GM12865 (cell line): ENCODE data around the gene MTMR6.

Source experiments
- DNase-seq: peaks from one replicate; pipeline ENCODE4 v3.0.0; 2010; ENCODE audit warnings: low read depth
- H3K4me3 ChIP-seq: 2 replicates; pipeline ENCODE4 v1.5.1; 2011; ENCODE audit warnings: mild to moderate bottlenecking, low read depth, low read length, control low read depth
- TF ChIP-seq, protein P1 (sequence below): IDR thresholded peaks from 2 replicates; pipeline ENCODE4 v1.5.1; 2011; ENCODE audit warnings: low read length, control low read depth, low read depth, inconsistent platforms; ENCODE audit not compliant: insufficient read depth; ENCODE audit errors: missing control alignments

Gene MTMR6

DNA sequence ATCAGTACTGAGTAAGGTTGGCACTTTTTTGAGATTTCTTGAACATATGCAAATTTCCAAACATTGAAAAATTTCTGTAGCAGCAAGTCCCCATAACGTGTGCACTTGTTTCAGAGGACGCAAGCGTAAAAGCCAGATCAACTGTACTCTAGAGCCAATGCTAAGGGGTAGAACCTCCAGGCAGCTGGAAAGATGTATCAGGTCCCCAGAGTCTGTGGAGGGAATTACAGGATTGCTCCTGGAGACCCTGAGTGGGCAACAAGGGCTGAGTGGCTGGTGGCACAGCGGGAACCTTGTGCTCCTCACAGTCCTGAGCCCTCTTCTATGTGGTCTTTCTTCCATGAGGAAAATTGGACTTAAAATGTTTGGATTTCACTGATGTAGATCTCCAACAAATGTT lies 61.3 kb downstream of the MTMR6 start:
- no peak overlapping the region for H3K4me3 ChIP-seq
- DNase-seq, result no peak
- TF ChIP-seq, protein P1, sequence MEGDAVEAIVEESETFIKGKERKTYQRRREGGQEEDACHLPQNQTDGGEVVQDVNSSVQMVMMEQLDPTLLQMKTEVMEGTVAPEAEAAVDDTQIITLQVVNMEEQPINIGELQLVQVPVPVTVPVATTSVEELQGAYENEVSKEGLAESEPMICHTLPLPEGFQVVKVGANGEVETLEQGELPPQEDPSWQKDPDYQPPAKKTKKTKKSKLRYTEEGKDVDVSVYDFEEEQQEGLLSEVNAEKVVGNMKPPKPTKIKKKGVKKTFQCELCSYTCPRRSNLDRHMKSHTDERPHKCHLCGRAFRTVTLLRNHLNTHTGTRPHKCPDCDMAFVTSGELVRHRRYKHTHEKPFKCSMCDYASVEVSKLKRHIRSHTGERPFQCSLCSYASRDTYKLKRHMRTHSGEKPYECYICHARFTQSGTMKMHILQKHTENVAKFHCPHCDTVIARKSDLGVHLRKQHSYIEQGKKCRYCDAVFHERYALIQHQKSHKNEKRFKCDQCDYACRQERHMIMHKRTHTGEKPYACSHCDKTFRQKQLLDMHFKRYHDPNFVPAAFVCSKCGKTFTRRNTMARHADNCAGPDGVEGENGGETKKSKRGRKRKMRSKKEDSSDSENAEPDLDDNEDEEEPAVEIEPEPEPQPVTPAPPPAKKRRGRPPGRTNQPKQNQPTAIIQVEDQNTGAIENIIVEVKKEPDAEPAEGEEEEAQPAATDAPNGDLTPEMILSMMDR, result no peak

DNA sequence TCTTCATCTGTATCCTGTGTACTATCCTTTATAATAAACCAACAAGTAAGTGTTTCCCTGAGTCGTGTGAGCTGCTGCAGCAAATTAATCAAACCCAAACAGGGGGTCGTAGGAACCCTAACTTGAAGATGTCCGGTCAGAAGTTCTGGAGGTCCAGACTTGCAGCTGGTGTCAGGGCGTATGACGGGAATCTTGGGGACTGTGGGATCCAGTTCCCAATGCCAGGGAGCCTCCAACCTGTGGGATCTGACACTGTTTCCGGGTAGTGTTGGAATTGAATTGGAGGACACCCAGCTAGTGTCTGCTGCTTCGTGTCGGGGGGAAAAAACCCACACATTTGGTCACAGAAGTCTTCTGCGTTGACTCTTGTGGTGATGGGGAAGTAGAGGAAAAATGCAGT lies 63.1 kb downstream of the MTMR6 start:
- DNase-seq, result no peak
- no peak overlapping the region for H3K4me3 ChIP-seq
- TF ChIP-seq, protein P1, result no peak

DNA sequence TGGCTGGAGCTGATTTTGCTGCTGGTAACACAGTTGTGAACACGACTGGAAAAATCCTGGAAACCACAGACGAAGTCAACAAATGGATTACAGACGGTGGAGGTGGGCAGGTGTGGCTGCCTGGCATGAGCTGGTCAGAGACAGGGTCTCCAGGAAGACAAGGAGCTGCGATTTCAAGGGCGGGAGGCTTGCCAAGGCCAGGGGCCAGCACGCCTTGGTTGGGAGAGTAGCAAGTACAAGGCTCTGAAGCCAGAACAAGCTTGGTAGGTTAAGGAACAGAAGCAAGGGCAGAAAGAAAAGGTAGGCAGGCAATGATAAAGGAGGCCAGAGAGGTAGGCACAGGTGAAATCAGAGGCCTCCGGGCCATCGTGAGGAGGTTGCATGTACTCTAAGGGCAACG lies 64.5 kb downstream of the MTMR6 start:
- no peak for DNase-seq
- no peak overlapping the region for H3K4me3 ChIP-seq
- TF ChIP-seq, protein P1, result no peak

DNA sequence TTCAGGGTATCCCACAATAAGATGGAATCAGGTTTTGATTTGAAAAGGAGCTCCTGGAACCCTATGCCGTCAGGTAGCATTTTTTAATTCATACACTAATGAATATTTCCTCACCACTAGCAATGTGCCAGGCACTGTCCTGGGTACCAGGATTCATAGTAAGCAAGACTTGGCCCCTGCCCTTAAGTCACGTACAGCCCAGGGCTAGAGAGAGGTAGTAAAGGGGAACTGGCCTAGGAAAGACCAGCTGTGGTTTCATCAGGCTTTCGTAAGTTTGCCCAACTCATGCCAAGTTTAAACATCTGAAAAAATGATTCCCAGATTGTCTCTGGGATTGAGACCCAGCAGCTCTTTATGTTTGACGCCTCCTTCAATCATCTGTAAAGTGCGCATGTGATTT lies 69.3 kb downstream of the MTMR6 start:
- H3K4me3 ChIP-seq, result no peak overlapping the region
- no peak for DNase-seq
- TF ChIP-seq, protein P1, result no peak

DNA sequence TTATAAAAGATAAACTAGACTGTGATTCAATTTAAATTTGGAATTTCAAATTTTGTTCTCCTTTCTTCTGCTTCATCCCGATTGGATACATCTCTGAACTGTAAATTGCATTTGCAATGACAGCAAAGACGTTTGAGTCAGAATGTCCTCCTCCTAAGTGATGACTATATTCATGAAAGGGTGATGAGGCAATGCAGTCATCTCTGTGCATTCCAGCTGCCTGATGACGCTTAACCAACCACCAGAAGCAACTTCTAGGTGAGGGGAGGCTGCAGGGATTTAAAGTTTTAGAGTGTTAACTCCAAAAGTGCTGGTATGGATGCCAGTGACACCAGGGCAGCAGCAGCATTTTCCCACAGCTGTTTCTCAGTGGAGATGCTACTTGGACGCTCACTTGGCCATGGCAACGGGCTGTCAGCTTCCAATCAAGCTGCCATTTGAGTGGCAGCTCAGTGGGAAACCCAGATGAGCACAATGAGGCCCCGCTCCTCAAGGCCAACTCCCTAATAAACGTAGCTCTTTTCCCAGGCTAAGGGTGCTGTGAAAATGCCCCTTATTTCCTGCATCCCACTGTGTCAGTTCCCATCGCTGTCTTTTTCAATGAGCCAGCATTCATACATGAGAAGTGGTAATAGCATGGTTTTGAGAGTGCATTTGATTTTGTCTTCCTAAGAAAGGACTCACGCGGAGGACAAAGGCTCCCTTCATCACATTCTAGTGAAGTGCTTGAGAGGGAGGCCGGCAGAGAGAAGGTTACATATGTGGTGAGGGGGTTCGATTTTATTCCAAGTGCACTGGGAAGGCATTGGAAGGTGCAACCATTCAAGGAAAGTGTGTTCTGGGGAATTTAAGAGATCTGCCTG lies 70.0 kb downstream of the MTMR6 start:
- TF ChIP-seq, protein P1, result no peak
- no peak for DNase-seq
- no peak overlapping the region for H3K4me3 ChIP-seq

DNA sequence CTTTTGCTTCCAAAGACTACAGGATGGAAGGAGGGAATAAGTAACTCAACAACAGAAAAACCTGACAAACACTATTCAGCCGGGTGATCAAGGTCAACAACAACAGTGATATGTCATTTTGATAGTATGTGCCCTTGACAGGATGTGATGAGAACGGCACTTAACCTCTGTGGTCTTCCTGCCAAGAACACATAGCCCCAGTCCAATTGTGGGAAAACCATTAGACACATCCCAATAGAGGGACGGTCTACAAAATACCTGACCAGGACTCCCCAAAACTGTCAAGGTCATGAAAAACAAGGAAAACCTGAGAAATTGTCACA lies 72.1 kb downstream of the MTMR6 start:
- TF ChIP-seq, protein P1, result no peak
- DNase-seq, result no peak
- no peak overlapping the region for H3K4me3 ChIP-seq
